Stimulated activated CD4-positive, alpha-beta T cell treated with anti-CD3 and anti-CD28 coated beads, TNF-alpha, amount 100 ng/mL, for 1 hour (primary cell): ENCODE results near the gene PATE2.

Experiments
- DNase-seq, 3 donors: peaks; one replicate each; pipeline ENCODE4 v3.0.0-alpha.2; 2020; ENCODE audit warnings: low read depth in 3 of 3, low spot score in 1 of 3

PATE2 gene

GRCh38 chr11:125778728-125779127, at the start of gene PATE2:
TSS of gene PATE2 (minus strand) at chr11:125778828. CDS start at chr11:125778773, 55 bp downstream.
- no peak for DNase-seq

GRCh38 chr11:125807909-125808308, 29.3 kb upstream of the PATE2 start:
- no peak for DNase-seq

- DNase-seq = no peak
These were observed 23.8 kb upstream of the PATE2 start for GRCh38 chr11:125802387-125802786.

GRCh38 chr11:125799808-125800207, 21.2 kb upstream of the PATE2 start:
- no peak for DNase-seq

DNA sequence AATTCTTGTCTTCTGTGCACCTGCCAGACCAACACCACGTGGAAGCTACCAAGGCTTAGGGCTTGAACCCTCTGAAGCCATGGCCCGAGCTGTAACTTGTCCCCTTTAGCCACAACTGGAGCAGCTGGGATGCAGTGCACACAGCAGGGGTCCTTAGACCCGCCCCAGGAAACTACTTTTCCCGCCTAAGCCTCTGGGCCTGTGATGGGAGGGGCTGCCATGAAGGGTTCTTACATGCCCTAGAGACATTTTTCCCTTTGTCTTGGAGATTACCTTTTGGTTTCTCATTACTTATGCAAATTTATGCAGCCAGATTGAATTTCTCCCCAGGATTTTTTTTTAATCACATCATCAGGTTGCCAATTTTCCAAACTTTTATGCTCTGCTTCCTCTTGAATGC, 19.0 kb upstream of the PATE2 start:
- no peak for DNase-seq

DNA sequence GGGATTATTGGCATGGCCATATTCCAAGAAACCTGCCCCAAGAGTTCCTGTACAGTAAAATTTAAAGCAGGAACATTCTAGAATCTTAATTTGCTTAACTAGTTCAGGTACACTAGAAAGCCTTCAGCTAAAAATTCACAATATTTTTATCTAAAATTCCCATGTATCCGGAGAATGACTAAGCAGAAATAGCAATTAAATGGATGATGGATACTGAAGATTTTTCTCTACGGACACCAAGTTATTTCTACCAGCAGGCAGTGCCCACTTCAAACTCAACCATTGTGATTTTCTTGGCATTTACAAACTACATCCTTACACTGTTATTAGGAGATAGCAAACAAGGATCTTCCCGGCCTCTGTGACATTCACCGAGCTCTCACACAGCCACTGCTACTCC, 12.2 kb upstream of the PATE2 start:
- DNase-seq = no peak

DNA sequence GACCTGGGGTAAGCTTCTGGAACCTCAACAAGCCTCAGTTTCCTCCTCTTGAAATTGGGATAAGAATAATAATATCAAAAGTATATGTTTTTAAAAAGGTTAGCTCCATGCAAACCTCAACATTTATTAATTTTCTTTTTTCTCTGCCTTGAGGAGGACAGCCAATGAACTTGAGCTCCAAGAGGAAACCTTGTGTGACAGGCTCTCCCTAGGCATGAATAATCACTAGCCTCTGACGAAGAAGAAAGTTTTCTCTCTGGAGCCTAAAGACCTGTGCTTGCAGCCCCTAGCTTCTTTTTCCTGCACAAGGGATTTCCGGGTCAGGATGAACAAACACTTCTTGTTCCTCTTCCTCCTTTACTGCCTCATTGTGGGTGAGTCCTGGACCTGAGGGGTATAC, 9.2 kb upstream of the PATE2 start, which contains the start of gene PATE3:
Gene PATE3 (plus strand): TSS at position 301 of the 400 bp plus-strand sequence. CDS start 25 bp downstream, at position 326.
- no peak for DNase-seq

DNA sequence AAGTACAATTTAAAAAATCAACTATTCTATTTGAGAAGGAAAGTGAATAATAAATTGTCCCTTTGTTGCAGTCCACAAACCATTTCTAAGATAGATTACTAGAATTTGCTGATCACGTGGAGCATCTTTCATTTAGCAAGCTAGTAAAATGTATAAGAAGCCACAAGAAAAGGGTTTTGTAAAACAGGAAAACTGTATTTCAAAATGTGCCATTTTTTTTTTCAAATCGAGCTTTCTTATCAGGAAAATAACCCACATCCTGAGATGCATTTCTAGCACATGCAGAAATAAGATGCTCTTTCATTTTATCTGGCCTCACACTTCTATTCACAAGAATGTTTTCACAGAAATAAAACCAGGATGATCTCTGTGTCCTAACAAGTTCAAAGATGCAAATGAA, 6.0 kb upstream of the PATE2 start:
- DNase-seq = no peak

GRCh38 chr11:125777309-125777708, 1.3 kb downstream of the PATE2 start:
- no peak for DNase-seq

GRCh38 chr11:125773516-125773915, 5.1 kb downstream of the PATE2 start:
- DNase-seq = no peak

DNA sequence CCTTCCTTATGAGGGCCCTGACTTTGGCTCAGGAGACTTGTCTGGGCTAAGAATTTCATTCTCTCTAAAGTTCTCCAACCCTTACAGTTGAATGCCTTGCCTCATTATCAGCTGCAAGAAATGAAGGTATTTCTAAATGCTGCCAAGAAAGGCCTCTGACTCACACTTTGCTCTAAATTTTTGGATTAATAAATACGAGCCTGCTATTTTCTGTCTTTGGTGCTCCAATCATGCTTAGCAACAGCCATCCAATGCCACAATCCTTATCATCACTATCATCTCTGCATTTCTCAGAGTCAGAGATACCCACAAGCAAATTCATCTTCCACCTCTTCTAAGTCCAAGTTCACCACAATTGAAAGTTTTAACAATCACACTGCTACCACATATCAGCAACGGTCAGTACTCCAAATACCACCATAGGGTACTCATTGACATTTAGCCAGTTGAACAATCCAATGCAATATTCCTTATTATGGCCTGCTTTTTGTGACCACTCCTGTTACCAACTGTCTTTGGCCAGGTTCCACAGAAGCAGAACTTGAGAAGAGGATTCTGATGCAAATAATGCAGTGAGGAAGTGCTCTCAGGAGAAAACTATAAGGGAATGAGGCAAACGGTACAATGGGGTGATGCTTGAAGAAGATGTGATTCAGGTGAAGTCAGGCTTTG, 5.7 kb downstream of the PATE2 start:
- DNase-seq = no peak

DNA sequence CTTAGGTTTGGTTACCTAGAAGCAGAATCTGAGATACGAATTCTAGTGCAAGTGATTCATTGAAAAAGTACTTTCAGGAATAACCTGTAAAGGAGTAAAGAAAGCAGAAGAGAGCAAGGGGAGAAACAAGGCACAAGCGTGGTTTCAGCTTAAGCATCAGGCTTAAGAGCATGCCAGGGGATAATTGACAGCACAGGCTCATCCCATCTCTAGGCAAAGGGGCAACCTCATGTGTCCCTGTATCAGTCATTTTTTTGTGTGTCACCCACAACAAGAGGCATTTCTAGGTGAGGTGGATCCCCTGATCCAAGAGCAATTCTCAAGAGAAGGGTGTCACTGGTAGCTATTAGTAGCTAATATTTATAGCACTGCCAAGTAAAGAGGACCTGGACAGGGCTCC, 8.0 kb downstream of the PATE2 start:
- DNase-seq = no peak

GRCh38 chr11:125768336-125769046, 10.1 kb downstream of the PATE2 start:
- DNase-seq = no peak

- no peak for DNase-seq
These were observed 12.4 kb downstream of the PATE2 start for GRCh38 chr11:125766251-125766650.

DNA sequence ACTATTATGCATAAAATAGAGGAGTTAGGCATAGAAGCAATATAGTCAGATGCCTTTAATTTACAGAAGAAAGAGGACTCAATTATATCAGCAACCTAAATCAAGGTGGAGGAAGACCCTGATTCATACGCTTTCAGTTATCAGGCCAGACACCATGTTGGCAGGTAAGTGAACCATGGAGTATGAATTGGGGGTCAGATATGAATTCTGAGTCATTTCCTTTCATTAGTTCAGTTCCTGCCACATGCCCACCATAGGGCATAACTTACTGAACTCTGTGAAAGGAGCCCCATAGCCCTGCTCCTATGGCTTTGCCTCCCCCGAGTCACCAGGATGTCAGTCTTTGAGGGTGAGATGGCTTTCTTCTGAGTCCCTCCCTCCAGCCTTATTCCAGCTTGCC, 15.1 kb downstream of the PATE2 start:
- no peak for DNase-seq

- DNase-seq = no peak
These were observed 16.2 kb downstream of the PATE2 start for GRCh38 chr11:125762445-125762844.

DNA sequence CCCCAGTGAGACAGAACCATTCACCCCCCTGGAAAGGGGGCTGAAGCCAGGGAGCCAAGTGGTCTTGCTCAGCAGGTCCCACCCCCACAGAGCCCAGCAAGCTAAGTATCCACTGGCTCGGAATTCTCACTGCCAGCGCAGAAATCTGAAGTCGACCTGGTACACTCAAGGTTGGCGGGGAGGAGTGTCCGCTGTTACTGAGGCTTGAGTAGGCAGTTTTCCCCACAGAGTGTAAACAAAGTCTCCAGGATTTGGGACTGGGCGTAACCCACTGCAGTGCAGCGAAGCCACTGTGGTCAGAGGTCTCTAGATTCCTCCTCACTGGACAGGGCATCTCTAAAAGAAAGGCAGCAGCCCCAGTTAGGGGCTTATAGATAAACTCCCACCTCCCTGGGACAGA, 22.6 kb downstream of the PATE2 start:
- DNase-seq = no peak

DNA sequence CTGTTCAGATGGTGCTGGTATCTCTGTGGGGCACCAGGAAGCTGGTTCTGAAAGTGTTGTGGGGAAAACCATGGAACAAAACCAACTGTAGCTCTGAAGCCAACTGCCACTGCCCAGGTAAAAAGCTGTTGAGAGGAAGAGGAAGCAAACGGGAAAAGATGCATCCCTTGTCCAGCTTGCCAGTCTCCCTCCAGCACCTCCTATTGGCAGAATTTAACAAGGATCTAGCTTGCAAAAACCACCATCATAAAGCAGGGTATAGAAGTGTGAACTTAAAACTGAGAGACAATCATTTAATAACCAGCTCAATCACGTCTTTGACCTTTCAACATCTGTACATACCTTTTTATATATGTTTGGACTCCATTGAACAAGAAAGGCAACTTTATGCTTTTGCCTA, 28.0 kb downstream of the PATE2 start:
- no peak for DNase-seq

- no peak for DNase-seq
These were observed 32.6 kb downstream of the PATE2 start, which contains the start of gene PATE1 for GRCh38 chr11:125745979-125746378. TSS of gene PATE1 (plus strand) at chr11:125746279. CDS start at chr11:125746305, 26 bp downstream.

GRCh38 chr11:125743681-125744080, 34.9 kb downstream of the PATE2 start:
- DNase-seq = no peak

DNA sequence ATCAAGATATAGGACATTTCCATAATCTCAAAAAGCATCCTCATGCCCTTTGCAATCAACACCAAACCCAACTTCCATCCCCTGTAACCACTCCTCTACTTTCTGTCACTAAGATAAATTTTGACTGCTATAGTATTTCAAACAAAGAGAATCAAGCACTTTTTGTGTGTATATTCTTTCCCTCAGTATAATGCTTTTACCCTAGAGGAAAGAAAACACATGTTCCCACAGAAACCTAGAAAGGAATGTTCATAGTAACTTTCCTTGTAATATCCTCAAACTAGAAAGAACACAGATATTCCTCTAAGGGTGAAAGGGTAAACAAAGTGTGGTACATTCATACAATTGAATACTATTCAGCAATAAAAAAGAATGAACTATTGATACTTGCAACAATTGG, 38.0 kb downstream of the PATE2 start:
- no peak for DNase-seq

- DNase-seq = no peak
These were observed 49.7 kb downstream of the PATE2 start for GRCh38 chr11:125728969-125729368.
